NOMO-1 (cell line): ENCODE measurements around the gene UTP25.
"Not testable (repeated sequence)": the region's sequence is repeated elsewhere in the genome, so short reads cannot be mapped to it uniquely, and the experiment has no call there.

Experiments used
- DNase-seq, 2 experiments: peaks; one replicate each; lab custom pipeline; 2025; ENCODE audit not compliant: unreplicated experiment in 2 of 2; lab: John Stamatoyannopoulos, UW

The UTP25 gene

DNA sequence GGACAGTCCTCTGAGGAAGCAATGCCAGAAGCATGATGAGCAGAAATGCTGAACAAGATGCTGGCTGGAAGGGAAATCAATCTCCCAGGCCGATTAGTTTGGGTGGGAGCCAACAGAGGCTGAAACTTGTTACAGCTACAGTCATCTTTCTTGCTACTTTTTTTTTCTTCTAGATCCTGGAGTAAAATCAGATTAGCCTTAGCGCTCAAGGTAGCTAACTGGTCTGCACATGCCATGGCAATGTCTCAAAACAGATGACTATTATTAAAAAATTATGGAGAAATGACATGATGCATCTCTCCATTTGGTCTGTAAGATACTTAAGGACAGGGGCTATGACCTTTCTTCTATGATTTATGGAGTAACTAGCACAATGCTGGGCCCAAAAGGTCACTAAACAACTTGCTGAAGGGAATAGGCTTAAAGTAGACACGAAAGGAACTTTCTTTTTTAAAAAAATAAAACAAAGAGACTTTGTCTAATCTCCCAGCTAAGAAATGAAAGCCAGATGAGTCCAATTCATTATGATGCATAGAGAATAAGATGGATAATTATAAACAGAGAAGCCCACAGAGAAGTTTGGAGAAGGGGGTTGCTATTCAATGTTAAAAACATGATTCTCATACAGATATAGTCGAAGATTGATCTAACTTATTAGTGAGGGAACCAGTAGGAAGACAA, 42.5 kb downstream of the UTP25 start:
- DNase-seq, result no peak

DNA sequence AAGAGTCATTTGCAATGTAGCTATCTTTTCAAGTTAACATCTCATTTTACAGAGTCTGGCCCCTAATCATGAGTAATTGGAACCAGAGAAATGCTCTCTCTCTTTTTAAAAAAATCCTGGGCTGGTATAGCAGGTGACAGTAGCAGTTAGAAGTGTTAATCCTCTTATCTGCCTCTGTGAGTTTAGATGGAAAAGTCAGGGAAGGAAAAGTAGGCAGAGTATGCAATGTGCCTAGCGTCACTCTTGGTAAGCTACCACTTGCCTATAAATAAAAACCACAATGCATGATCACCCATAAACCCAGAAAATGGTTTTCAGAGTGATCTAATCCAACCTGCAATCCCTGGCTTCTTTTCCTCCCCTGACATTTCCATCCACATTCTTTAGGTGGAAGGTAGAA, 43.2 kb downstream of the UTP25 start:
- no peak for DNase-seq

- DNase-seq, result no peak
These were observed 43.7 kb downstream of the UTP25 start for GRCh38 chr1:209871430-209871829.

GRCh38 chr1:209873067-209873799, 45.5 kb downstream of the UTP25 start:
- DNase-seq, result no peak

GRCh38 chr1:209875515-209875914, 47.7 kb downstream of the UTP25 start:
- DNase-seq, result no peak

DNA sequence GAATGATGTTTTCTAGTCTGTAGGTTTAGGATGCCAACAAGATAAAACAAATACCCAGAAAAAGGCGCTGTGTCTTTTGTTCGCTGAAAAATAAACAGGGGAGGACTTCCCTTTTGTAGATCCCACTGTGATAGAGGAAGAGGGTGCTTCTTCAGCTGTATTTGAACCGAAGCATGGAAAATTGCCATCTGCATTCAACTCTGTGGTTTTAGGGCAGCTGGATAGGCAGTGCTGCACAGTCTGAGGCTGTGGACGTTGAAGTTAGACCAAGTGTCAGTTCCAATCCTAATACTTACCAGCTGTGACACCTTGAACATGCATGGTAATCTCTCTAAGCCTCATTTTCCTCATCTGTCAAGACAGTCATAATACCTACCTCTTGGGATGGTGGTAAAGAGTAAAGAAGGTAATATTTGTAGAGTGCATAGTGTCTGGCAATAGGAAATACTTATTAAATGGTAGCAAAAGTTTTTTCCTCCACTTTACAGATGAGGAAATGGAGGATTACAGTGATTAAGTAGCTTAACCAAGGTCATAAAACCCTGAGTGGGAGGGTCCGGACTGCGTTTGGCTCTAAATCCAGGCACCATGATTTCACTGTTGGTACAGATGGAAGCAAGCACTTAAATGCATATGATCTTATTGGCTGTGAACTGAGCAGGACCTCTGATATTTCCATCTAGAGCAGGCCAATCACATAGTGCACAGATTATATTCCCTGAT, 48.5 kb downstream of the UTP25 start:
- no peak for DNase-seq

DNA sequence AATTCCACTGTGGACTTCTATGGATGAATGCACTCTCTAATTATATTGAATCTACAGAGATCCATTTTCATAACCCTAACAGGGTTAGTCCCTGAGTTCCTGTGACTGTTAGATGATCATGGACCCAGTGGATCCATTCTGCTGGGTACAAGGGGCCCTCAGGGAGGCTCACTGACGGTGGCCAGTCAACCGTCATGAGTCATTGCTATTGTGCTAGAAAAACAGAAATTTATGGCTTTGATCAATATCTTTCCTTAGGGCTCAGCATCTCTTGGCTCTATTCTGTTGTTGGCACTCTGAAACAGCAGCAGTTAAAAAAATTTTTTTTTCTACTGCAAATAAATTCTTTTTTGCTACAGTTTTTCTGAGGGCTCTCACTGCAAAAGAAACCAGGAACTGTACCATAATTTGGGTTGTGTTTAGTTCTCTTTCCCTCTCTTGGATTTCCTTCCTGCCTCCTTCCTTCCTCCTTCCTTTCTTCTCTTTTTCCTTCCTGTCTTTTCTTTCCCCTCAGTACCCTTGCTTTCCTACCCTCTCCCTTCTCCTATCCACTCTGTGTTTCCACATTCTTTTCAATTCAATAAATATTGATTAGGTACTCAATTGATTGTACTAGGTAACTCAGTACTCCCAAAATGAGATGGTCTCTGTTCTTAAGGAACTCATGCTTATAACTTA, 49.5 kb downstream of the UTP25 start:
- no peak for DNase-seq

- DNase-seq, result no peak
These were observed 51.2 kb downstream of the UTP25 start for GRCh38 chr1:209878964-209879363.

DNA sequence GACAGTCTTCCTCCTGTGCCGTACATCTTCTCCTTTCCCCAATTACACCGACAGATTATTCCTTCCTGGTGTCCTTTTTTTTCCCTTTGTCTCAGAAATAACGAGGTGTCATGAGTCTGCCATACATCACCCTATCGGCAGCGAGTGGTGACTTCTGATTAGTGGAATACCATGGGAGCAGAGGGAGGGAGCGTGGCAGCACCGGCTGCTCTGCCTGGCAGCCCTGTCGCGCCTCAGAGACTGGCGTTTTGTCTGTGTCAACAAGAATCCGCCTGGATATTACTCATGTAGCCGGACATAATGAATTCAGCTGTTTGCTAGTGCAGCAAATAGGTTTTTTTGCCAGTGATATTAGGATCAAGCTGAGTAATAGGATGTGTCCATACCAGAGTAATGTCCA, 51.8 kb downstream of the UTP25 start:
- no peak for DNase-seq

DNA sequence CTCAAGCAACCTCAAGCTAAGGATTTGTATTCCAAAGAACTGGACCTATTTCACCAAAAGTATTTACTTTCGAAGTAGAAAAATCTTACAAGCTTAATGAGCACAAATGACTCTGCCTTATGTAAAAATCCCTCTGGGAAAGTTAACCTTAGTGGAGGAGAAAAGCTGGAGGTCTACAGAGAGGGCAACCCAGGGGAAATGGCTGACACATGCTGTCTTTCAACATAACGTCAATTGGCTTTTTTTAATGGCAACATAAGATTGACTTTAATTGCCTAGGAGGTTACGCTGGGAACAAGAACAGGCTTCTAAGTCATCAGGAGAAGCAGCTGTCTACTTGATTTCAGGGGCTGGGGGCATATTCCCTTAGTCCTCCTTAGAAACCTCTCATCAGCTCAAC, 52.3 kb downstream of the UTP25 start:
- DNase-seq, result no peak

GRCh38 chr1:209881619-209882018, 53.8 kb downstream of the UTP25 start:
- DNase-seq, result no peak

GRCh38 chr1:209882286-209882685, 54.5 kb downstream of the UTP25 start:
- DNase-seq, result no peak

- no peak for DNase-seq
These were observed 55.2 kb downstream of the UTP25 start for GRCh38 chr1:209882942-209883340.

- no peak for DNase-seq
These were observed 55.7 kb downstream of the UTP25 start for GRCh38 chr1:209883341-209883971.

DNA sequence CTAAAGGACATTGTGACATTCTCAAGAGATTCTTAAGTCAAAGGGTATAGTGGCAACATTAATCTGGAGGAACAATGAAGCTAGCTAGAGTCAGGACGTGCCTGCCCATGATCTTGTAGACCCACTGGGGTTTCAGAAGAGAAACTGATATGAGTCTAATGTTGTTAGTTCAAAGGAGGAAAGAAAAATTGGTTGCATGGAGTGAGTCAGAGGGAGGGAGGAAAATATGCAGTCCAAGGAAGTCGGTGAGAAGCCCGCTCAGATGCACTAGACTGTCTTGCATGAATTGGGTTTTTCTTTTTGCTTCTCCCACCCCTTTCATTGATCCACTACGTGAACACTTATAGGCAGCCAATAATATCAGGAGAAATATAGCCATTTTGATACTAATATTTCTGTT, 56.5 kb downstream of the UTP25 start:
- no peak for DNase-seq

- no peak for DNase-seq
These were observed 56.9 kb downstream of the UTP25 start for GRCh38 chr1:209884665-209885117.

DNA sequence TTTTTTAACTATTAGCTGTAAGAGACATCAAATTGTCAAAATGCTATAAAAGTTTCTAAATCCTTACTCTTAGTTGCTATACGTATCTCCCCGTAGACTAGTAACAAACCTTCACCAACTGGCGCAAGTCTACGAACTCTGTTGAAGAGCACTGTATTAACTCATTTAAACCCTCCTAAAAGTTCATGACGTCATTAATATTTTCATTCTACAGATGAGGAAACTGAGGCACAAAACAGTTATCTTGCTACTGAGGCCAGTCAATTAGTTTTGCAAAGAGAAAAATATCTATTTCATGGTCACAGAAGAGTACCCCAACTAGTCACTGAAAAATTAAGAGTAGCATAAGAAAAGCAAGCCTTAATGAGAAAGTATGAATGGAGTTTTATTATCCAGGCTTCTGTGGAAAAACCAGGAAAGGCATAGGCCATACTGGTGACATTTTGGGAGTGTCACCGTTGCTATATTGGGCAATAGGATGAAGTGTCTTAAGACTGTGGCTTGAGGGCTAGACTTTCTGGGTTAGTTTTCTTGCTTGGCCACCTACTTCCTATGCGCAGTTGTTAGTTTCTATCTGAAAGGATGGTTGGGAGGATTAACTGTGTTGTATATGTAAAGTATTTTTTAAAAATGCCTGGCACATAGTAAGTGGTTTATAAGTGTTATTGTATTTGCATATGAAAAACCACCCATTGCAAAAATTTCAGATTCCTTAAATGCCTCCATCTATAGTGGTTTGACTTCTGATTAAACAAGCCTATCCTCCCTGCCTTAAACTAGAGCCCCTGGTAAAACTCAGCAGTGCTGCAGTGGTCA, 57.8 kb downstream of the UTP25 start:
- DNase-seq, result no peak

DNA sequence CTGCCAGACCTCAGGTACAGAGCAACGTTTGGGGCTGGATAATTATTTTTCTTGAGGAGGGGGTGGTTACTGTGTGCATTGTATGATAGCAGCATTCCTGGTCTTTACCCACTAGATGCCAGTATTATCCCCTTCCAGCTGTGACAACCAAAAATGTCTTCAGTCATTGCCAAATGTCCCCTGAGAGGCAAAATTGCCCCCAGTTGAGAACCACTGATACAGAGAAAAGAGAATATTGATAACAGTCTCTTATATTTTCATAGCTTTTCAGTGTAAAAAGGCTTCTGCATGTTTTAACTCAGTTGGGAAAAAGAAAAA, 58.4 kb downstream of the UTP25 start:
- DNase-seq, result no peak

GRCh38 chr1:209888291-209889076, 60.7 kb downstream of the UTP25 start:
- not testable (repeated sequence) for DNase-seq
